Left colon (tissue), 2 donors: ENCODE data around the gene PPIL3. TPM values are rescaled to one million over a fixed set of nuclear protein-coding genes. Genes with fewer than 3 reads are reported as not detected.

Experiments
- ATAC-seq: fragments of 200-7000 bp; cut with Tn5 transposase; one replicate; pipeline ENCODE4 v1.9.1; 2020; ENCODE audit warnings: mild to moderate bottlenecking, moderate library complexity
- DNase-seq, 2 donors: peaks; one replicate each; pipeline ENCODE4 v3.0.0-alpha.2; 2020
- intact Hi-C, 2 donors: fragments of 100-400 bp; cut with DNase I in 1 of 2; cut with micrococcal nuclease in 1 of 2; formaldehyde crosslinking; loops; one replicate each; pipeline versions ENCODE4 v1.11.2 to v1.14.0; 2022; cut with DNase I, micrococcal nuclease
- total RNA-seq, 2 donors: library from RNA; stranded (reverse); fragmentation: NEBNext Ultra II Directional; extraction: Animal tissue kit (Norgen Biotek cat#: 25700); gene quantifications; one replicate each; pipeline ENCODE4 v1.2.1, GENCODE V29; 2021
- donor health status: DM: no; HTN: no; CAD: no.
- donor health status: DM: yes; HTN: yes; CAD: no.

The PPIL3 gene
- total RNA-seq, 2 donors from 2014 or later = 22.9 to 29.4 TPM

DNA sequence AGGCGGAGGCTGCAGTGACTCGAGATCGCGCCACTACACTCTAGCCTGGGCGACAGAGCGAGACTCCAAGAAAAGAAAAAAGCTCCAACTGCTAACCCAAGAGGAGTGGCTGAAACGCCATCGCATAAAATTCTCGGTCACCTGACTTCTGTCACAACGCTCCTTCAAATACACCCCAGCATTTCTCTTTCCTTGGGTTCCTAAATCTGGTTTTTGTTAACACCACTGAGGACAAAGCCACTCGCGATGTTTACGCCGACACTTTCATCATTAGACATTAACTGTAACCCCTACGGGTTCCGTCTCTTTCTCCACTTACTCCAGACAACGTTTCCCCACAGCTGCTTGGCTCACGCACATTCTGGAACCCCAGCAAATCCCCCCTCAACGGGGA, 25.1 kb downstream of the PPIL3 start:
- ATAC-seq (peak; percentile 24), DNase-seq (no peak)
- intact Hi-C loops = no loop called here

DNA sequence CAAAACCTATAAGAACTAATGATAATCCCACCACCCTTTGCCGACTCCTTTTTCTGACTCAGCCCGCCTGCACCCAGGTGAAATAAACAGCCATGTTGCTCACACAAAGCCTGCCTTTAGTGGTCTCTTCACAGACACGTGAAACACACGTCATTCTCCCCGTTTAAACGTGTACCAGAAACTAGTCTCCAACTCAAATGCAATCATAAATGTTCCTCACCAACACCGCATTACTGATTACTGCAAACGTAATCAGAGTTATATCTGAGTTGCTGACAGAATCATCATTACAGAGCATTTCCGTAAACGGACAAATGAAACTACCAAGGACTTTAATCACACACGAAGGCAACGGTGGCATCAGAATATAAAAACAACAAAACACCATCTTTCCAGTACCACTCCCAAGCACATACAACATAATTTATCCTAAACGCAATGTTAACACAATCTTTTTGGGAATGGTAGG, 26.3 kb downstream of the PPIL3 start:
- ATAC-seq (peak; percentile 12), DNase-seq (peak; percentile 25 to 43)
- intact Hi-C loops = no loop called here

DNA sequence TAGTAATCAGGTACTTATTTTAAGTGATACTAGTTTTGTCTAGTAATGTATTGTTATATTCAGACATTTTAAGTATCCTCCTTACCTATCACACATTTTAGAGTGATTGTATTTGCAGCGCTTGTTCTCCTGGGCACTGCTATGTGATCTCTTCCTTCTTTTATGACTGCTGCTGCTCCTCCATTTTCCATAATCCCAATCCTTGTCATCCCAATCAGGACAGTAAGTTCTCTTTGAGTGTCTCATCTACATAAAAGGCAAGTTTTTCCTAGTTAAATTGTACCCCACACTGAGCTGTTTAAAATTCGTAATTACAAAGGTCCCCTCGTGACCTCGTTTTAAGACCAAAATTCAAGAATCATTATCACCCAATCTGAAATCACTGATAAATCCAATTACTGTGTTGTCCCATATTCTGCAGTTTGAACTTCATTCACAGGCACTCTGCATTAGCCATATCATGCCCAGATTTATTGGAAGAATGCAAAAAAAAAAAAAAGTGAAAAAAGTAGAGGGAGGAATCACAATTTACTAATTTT, 27.2 kb downstream of the PPIL3 start:
- DNase-seq (no peak), ATAC-seq (no peak)
- intact Hi-C loops = no loop called here

DNA sequence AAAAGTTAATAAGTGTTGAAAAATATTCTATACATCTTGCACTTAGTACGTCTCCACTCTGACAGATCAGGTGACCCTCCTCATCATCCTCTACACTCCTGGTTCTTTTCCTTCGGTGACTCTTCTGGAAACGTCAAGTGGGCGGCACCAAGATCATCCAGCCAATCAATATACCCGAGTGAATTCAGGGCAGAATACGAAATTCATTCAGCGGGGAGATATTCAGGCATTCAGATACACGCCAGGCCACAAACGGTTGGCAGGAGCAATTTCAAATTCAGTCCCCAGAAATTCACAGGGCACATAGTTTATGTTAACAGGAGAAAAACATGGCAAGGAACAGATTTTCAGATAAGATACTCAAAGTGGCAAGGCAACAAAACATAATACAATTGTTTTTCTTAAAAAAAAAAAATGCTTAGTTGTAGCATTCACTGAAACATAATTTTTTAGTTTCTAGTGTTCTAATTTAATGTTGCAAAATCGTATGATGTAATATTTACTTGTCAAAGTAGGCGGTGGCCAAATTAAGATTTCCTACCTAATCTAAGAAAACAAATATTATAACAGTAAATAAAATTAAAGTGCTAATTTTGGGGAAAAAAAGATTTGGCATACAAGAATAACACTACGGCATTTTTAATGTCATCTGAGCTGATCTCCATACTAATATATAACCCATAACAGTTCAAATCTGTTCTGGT, 28.6 kb downstream of the PPIL3 start:
- intact Hi-C loops = no loop called here
- DNase-seq = no peak

DNA sequence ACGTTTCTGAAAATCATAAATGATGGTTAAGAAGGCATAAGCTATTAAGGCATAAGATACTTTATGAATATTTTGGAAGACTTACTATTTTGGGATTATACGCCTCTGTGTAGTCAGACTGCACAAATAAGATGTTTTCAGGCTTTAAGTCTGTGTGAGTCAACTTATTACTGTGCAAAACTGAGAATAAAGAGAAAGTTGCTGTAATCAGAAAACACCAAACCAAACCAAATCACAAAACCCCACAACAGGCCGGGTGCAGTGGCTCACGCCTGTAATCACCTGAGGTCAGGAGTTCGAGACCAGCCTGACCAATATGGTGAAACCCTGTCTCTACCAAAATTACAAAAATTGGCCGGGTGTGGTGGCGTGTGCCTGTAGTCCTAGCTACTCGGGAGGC, 32.1 kb downstream of the PPIL3 start:
- intact Hi-C loops = no loop called here

More for the DNA sequence above, 28.6 kb downstream of the PPIL3 start:
- no peak for ATAC-seq

DNA sequence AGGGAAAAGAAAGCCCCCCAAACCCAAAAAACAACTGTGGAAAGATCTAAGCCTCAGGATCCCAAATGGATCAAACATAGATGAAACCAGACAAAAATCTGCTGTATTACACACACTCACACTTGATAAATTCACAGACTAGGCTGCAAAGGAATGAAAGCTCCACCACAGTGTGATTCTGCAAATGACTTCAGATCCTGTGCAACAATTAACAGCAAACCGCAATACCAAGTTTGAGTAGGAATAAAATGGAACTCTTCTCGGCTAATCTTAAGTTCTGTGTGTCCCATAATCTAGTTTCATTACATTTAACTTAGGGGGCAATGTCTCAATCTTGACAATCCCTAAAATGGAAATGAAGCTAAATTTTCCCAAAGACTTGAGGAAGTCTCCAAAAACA, 36.3 kb downstream of the PPIL3 start:
- intact Hi-C loops = no loop called here
- ATAC-seq = no peak
- no peak for DNase-seq

More for the DNA sequence above, 32.1 kb downstream of the PPIL3 start:
- ATAC-seq = no peak
- no peak for DNase-seq

DNA sequence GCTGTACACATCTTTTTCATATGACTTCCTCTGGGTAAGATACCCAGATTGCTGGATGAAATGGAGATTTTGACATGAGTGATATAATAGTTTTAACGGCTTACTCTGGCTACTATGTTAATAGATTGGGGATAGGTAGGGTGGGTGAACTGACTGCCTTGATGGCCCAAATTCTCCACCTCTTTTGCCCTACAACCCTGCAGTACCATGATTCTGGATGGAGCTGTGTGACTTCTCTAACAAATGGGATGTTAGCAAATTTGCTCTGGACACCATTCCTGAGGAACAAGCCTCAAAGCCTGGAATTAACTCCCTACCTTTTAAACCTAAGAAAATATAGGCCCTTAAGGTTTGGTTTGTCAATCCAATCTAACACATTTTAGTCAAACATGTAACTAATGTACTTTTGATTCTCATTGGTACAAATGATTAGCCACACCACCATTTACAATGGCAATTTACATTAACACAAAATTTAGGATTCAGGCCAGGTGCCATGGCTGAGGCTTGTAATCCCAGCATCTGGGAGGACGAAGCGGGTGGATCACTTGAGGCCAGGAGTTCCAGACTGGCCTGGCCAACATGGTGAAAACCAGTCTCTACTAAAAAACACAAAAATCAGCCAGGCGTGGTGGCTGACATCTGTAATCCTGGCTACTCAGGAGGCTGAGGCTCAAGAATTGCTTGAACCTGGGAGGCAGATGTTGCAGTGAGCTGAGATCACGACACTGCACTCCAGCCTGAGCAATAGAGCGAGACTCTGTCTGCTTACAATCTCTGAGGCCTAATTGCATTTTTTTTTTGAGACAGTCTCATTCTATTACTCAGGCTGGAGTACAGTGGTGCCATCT, 37.3 kb downstream of the PPIL3 start:
- intact Hi-C loops = no loop called here
- DNase-seq (no peak), ATAC-seq (no peak)

DNA sequence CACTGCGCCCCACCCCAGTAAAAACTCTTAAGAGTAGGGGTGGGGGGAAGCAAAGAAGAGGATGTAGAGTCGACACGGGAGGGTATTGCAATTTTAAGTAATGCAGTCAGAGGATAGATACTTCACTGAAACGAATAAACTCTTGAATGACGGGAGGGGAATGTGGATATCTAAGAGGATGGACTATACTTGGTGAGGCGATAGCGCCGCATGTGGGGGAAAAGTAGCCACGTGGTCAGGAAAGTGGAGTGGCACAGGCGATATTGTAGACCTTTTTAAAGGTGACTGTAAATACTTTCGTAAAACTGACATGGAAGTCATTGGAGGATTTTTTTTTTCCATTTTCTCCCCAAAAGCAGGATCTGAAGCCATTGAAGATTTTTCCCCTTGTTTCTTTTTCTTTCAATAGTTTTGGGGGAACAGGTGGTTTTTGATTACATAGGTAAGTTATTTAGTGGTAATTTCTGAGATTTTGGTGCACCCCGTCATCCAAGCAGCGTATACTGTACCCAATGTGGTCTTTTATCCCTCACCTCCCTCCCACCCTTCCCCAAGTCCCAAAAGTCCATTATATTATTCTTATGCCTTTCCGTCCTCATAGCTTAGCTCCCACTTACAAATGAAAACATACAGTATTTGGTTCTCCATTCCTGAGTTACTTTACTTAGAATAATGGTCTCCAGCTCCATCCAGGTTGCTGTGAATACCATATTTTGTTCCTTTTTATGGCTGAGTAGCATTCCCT, 38.2 kb downstream of the PPIL3 start:
- intact Hi-C loops = no loop called here
- ATAC-seq (no peak), DNase-seq (no peak)

DNA sequence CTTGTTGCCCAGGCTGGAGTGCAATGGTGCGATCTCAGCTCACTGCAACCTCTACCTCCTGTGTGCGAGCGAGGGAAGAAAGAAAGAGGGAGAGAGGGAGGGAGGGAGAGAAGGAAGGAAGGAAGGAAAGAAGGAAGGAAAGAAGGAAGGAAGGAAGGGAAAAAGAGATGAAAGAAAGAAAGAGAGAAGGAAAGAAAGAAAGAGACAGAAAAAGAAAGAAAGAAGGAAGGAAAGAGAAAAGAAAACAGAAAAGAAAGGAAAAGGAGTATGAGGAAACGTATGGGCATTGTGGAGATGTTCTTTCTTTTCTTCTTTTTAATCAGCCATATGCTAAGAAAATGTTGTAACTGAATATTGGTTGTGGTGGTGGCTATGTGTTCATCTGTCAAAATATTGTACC, 40.9 kb downstream of the PPIL3 start:
- intact Hi-C loops = no loop called here
- ATAC-seq (no peak), DNase-seq (no peak)

DNA sequence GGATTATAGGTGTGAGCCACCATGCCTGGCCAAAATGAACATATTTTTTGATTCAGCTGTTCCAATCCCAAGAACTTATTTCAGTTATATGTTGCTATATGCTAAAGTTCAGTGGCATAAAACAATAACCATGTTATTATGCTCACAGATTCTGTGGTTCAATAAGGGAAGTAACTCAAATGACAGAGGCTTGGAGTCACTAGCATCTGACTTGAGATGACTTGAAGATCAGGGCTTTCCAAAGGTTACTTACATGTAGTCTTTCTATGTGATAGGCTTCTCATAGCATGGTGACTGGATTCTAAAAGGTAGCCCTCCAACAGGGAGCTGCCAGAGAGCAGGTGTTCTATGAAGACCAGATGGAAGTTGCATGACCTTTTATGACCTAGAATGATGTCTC, 41.6 kb downstream of the PPIL3 start:
- ATAC-seq (peak; percentile 81), DNase-seq (no peak)
- intact Hi-C loops = no loop called here

DNA sequence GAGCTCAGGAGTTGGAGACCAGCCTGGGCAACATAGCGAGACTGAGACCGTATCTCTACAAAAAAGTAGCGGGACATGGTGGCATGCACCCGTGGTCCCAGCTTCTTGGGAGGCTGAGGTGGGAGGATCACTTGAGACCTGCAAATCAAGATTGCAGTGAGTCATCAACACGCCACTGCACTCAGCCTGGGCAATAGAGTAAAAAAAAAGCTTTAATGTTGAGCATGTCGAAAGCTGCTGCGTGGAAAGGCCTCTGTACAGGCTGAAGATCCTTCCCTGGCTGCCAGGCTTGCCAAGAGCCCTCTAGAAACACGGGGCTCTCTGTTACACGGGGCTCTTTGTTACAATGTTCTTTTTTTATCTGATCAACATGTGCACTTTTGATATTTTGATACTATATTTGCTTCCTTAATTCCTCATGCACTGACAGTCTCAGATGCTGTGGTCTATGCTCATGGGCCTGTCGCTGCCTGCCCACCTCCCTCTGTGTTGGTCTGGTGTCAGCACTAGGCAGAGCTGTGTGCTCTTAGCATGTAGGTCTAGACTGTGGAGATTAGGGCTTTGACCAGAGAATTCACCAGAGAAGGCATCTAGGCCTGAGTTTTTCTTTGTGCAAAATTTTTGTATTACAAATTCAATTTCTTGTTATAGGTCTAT, 43.1 kb downstream of the PPIL3 start:
- no peak for ATAC-seq
- intact Hi-C loops = no loop called here
- no peak for DNase-seq

DNA sequence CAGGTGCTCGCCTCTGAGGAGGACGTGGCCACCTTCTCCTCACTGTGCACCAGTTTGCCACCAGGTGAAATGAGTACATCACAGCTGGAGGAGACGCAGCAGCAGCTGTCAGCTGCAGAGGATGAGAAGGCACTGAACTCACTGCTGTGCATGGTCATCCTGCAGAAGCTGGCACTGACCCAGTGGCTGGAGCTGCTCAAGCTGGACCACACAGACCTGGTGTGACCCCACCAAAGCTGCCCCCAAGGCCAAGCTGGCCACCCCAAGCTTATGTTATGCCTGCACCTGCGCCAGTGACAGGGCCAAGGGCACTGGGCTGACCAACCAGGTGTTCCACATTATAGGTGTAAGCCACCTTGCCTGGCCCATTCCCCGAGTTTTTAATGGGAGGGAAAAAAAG, 43.7 kb downstream of the PPIL3 start:
- intact Hi-C loops = no loop called here
- no peak for ATAC-seq
- DNase-seq = no peak

DNA sequence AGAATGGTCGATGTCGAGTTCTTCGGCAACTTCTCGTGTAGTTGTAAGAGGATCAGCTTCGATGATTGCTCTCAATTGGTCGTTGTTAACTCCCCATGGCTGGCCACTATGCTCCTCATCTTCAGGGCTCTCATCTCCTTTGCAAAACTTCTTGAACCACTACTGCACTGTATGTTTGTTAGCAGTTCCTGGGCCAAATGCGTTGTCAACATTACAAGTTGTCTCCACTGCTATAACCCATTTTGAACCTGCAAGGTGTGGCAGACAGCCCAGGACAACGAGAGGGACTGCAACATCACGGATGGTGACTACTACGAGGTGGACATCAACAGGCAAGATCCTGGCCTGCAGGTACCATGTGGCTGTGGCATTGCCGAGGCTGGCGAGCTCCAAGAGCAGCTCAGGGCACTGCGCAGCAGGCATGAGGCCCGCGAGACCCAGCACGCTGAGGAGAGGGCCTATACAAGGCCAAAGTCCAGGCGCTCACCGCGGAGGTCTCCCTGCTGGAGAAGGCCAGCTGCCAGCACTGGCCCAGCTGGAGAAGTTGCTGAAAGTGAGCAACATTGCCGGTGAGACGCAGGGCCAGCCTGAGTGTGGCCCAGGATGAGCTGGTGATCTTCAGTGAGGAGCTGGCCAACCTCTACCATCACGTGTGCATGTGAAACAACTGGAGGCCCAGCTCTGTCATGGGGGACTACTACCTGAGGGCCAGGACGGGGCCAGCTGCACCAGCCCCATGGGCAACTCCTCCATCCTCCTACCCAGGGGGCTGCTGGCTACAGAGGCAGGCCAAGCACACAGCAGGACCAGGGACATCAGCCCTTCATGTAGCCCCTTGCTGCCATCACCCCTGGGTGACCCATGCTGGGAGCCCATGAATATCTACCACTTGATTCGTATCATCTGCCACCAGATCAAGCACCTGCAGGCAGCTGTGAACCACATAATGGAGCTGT, 44.6 kb downstream of the PPIL3 start:
- no peak for ATAC-seq
- intact Hi-C loops = no loop called here

DNA sequence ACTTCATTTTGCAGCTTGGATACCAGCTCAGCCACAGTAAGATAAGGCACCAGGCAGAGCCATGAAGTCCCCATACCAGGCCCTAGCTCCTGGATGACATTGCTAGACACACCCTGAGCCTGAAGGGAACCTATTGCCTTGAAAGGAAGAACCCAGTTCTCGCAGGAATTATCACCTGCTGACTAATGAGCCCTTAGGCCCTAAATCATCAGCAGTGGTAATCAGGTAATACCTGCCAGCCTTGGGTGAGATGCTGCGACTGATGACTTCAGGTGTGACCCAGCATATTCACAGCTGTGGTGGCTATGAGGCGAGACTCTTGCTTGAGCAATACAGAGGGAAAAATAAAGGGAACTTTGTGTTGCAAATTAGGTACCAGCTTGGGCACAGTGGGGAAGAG, 49.4 kb downstream of the PPIL3 start:
- DNase-seq = no peak
- intact Hi-C loops = no loop called here
- no peak for ATAC-seq

More for the DNA sequence above, 44.6 kb downstream of the PPIL3 start:
- no peak for DNase-seq

DNA sequence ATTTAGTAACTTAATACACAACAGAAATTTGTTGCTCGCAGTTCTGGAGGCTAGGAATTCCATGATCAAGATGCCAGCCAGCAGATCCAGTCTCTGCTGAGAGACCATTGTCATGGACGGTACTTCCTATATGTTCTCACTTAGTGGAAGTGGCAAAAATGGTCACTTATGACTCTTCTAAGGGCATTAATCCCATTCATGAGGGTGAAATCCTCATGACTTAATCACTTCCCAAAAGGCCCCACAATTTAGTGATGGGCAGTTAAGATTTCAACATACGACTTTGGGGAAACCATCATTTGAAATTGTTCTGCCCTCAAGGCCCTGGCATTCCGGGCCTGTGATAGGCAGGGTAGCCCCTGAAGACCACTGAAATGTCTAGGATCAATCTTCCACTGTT, 54.2 kb downstream of the PPIL3 start:
- ATAC-seq (no peak), DNase-seq (no peak)
- intact Hi-C loops = no loop called here

DNA sequence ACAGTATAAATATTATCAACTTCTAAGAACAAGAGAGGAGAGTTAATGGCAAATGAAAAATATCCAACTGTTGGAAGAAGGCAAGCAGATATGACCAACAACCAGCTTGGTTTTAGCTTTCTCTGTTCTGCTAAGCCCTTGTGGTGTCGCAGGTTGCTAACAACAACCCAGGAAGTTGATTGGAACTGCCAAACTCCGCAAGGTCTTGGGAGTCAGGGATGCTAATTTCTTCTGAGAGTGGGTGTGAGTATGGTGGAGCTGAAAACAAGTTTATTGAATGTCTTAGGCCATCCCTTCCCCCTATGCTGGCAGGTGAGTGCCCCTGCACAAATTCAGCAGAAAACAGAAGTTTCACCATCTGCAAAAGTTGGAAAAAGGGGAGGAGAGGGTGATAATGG, 59.6 kb downstream of the PPIL3 start:
- ATAC-seq (peak; percentile 8), DNase-seq (no peak)
- intact Hi-C loops = no loop called here

DNA sequence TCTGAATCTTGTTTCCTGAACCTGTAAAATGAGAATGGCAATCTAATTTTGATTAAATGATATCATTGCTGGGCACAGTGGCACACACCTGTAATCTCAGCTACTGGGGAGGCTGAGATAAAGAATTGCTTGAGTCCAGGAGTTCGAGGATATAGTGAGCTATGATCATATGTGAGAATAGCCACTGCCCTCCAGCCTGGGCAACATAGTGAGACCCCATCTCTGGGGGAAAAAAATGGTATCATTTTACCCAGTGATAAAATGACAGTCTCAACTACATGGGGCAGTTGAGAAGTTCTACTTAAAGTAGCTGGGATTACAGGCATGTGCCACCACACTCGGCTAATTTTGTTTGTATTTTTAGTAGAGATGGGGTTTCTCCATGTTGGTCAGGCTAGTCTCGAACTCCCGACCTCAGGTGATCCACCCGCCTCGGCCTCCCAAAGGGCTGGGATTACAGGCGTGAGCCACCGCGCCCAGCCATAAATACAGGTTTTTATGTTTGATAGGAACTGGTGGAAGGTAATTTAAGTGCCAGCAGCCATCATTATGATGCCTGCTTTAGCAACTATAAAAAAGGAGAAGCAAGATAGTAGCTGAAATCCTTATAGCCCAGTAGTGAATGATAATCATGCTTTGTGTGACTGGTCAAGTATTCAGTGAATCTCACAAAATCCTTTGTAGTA, 60.2 kb downstream of the PPIL3 start:
- intact Hi-C loops = no loop called here
- peak in 1 of 2 donors; percentile 36 for DNase-seq
- ATAC-seq = peak; percentile 88
